ENCODE measurements around the gene BABAM2. TPM values are rescaled to one million over a fixed set of nuclear protein-coding genes. Genes with fewer than 3 reads are reported as not detected.

BABAM2 gene
- total and polyA plus RNA-seq, 7 donors: 34.2 to 74.5 (median 52.3) TPM

DNA sequence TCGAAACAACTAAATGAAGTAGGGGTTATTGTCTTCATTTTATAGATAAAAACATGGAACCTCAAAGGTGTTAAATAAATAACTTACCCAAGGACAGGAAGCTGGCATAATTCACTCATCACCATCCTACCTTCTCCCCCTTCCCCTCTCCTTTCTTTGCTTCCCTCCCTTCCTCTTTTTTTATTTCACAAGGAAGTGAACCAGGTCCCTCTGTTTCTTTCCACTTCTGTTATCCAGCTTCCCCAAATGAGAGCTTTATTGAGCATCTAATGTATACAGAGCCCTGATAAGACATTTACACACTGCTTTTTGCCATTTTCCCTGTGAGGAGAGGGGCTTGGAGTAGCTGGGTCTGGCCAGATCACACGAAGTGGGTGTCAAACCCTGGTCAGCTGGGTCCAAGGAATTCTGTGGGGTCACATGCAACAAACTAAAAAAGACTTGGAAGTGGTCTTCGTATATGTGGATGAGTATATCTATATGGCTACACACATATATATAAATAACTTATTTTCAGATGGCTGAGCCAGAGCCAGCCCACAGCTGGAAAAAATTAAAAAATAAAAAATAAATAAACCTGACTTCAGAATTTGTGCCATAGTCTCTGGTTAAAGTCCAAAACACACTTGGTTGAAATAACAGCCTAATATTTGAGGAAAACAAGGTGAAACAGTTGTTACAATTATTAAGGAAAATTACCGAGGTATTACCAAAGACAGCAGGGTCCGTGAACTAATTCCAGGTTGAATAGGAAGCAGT lies 452.8 kb downstream of the BABAM2 start:
- peak in 1 of 2 donors; percentile 6 for DNase-seq
- Histone ChIP-seq H3K4me1 (peaks cover 56% of the 10 kb centered on the region), H3K27me3 (ENCODE audit: insufficient read depth in 3 of 3, low read length in 2 of 3) (no peaks in the 10 kb centered on the region), H3K36me3 (ENCODE audit: insufficient read depth in 1 of 2, low read depth in 1 of 2) (no peaks in the 10 kb centered on the region), H3K27ac (peak overlapping the region; percentile 85), H3K9me3 (no peaks in the 10 kb centered on the region), H3K4me3 (peak overlapping the region; percentile 50)
- ATAC-seq: no peak
- 75 to 86% (median 75%) methylated on average over 5 of the region's 5 CpGs for WGBS, 3 donors
- intact Hi-C loops (cut with DNase I): loop anchor here in 1 of 2 donors (2.0 kb wide), 1 partner anchor 51 kb away; no protein-coding TSS in a partner anchor
- TF ChIP-seq, protein P1, sequence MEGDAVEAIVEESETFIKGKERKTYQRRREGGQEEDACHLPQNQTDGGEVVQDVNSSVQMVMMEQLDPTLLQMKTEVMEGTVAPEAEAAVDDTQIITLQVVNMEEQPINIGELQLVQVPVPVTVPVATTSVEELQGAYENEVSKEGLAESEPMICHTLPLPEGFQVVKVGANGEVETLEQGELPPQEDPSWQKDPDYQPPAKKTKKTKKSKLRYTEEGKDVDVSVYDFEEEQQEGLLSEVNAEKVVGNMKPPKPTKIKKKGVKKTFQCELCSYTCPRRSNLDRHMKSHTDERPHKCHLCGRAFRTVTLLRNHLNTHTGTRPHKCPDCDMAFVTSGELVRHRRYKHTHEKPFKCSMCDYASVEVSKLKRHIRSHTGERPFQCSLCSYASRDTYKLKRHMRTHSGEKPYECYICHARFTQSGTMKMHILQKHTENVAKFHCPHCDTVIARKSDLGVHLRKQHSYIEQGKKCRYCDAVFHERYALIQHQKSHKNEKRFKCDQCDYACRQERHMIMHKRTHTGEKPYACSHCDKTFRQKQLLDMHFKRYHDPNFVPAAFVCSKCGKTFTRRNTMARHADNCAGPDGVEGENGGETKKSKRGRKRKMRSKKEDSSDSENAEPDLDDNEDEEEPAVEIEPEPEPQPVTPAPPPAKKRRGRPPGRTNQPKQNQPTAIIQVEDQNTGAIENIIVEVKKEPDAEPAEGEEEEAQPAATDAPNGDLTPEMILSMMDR (IDR thresholded peaks at IDR 0.05): no peak

DNA sequence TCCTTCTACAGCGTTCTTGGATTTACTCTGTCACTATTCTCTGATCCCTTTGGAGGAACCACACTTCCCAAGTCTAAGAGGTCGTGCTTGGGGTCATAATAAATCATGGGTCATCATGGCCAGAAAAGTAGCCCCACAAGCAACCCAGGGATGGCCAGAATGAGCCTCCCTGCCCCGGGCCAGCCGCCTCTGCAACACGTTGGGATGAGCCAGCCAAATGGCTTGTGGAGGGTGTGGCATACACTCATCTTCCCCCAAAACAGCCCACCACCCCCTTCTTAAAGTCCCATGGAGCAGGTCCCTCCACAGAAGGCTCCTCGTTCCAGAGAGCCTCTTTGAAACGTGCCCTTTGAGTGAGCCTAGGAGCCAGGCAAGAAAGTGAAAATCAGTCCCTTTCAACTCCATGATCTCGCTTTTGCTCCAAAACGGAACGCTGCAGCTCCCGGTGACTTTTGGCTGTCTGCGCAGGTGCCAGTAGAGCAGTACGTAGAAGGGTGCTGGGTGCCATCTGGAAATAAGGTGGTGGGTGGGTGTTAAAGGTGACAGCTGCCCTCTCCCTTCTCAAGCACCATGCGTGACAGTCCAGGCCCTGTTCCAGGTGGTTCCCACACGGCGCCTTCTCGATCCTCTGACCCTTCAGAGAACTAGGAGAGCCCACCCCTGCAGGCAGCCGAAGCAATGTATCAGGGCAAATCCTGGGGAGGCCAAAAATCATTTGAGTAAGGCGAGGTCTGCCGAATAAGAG lies 453.6 kb downstream of the BABAM2 start:
- 71 to 87% (median 73%) methylated on average over 20 of the region's 20 CpGs for WGBS, 3 donors
- TF ChIP-seq, protein P1 (IDR thresholded peaks at IDR 0.05): no peak
- Histone ChIP-seq H3K36me3 (ENCODE audit: insufficient read depth in 1 of 2, low read depth in 1 of 2) (no peaks in the 10 kb centered on the region), H3K4me3 (no peak overlapping the region), H3K9me3 (no peaks in the 10 kb centered on the region), H3K27ac (peak overlapping the region; percentile 85), H3K27me3 (ENCODE audit: insufficient read depth in 3 of 3, low read length in 2 of 3) (no peaks in the 10 kb centered on the region), H3K4me1 (peaks cover 49% of the 10 kb centered on the region)
- no peak for ATAC-seq
- intact Hi-C loops (cut with DNase I): loop anchor here in 1 of 2 donors (2.0 kb wide), 1 partner anchor 51 kb away; no protein-coding TSS in a partner anchor
- DNase-seq: peak in 1 of 2 donors; percentile 44

DNA sequence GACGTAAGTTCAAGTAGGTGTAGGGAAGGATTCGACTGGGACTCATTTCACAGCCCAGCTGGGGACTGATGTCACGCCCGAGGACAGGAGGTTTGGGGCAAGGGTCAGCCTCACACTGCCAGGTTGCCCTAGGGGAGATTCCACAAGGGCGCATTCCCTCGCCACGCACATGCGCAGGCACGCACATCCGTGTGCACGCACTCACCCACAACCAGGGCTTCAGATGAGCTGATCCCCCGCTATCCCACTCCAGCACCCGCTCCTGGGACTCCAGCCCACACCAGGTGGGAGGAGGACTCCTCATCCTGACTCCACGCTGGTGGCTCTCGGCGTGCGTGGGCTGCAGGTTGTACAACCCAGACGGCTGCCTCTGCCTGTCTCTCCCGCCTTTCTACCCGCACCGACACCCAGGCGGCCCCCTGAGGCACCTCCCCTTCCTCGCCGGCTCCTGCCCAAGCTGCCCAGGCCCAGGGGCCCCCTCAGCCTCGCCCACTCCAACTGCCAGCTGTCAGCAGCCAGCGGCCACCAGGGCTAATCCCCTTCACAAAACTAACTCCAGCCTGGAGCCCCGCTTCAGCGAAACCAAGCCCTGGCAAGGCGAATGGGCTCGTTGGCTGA lies 454.3 kb downstream of the BABAM2 start:
- intact Hi-C loops (cut with DNase I): no loop called here
- ATAC-seq (no peak), DNase-seq (peak in 1 of 2 donors; percentile 61)
- Histone ChIP-seq H3K4me1 (peaks cover 49% of the 10 kb centered on the region), H3K27me3 (ENCODE audit: insufficient read depth in 3 of 3, low read length in 2 of 3) (no peaks in the 10 kb centered on the region), H3K4me3 (no peak overlapping the region), H3K9me3 (no peaks in the 10 kb centered on the region), H3K27ac (peak overlapping the region; percentile 85), H3K36me3 (ENCODE audit: insufficient read depth in 1 of 2, low read depth in 1 of 2) (no peaks in the 10 kb centered on the region)
- WGBS, 3 donors: 77 to 86% (median 79%) methylated on average over 30 of the region's 30 CpGs
- TF ChIP-seq, protein P1 (IDR thresholded peaks at IDR 0.05): no peak

DNA sequence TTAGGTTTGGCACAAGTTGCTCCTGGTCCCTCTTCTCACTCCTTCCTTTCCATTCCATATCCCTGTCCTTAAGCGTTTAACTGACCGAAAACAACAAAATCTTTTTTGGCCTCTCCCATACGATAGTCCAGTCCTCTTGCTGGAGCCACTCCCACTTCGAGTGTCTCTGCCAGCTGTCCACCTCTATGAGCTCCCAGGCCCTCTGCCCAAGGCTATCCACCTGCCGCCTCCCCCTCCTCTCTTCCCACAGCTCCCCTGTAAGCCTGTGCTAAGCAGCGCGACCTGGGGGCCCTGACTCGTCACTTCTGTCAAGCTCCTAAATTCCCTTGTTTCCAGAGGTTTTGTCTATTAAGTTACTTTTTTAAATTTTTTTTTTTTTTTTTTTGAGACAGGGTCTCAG lies 455.1 kb downstream of the BABAM2 start:
- intact Hi-C loops (cut with DNase I): no loop called here
- Histone ChIP-seq H3K4me1 (peaks cover 49% of the 10 kb centered on the region), H3K36me3 (ENCODE audit: insufficient read depth in 1 of 2, low read depth in 1 of 2) (no peaks in the 10 kb centered on the region), H3K4me3 (no peak overlapping the region), H3K27me3 (ENCODE audit: insufficient read depth in 3 of 3, low read length in 2 of 3) (no peaks in the 10 kb centered on the region), H3K9me3 (no peaks in the 10 kb centered on the region), H3K27ac (peak overlapping the region; percentile 85)
- TF ChIP-seq, protein P1 (IDR thresholded peaks at IDR 0.05): no peak
- ATAC-seq (no peak), DNase-seq (peak in 1 of 2 donors; percentile 51)
- WGBS, 3 donors: 63 to 73% (median 65%) methylated on average over 8 of the region's 8 CpGs
